HG02759 (cell line): Measurements from ENCODE around the gene MNS1.
"Not testable (repeated sequence)": the region's sequence is repeated elsewhere in the genome, so short reads cannot be mapped to it uniquely, and the experiment has no call there.

Source experiments
- ATAC-seq: cut with Tn5 transposase; IDR thresholded peaks from one replicate; pipeline ENCODE4 v1.9.1; 2021; ENCODE audit warnings: mild to moderate bottlenecking, moderate library complexity; ENCODE audit not compliant: unreplicated experiment

Gene MNS1

GRCh38 chr15:56454836-56455235 lies 10.1 kb downstream of the MNS1 start:
- ATAC-seq, result no peak

- no peak for ATAC-seq
Measured at GRCh38 chr15:56445746-56446145, 19.2 kb downstream of the MNS1 start.

GRCh38 chr15:56442354-56442753 lies 22.6 kb downstream of the MNS1 start:
- no peak for ATAC-seq

- ATAC-seq, result no peak
Measured at GRCh38 chr15:56440214-56440770, 24.6 kb downstream of the MNS1 start.

GRCh38 chr15:56432304-56432703 lies 32.6 kb downstream of the MNS1 start:
- ATAC-seq, result no peak

GRCh38 chr15:56428821-56429458 lies 36.0 kb downstream of the MNS1 start:
- no peak for ATAC-seq

GRCh38 chr15:56425976-56426375 lies 39.0 kb downstream of the MNS1 start:
- ATAC-seq, result no peak

- no peak for ATAC-seq
Measured at GRCh38 chr15:56425276-56425675, 39.7 kb downstream of the MNS1 start.

GRCh38 chr15:56413114-56413733 lies 51.7 kb downstream of the MNS1 start:
- not testable (repeated sequence) for ATAC-seq

GRCh38 chr15:56411122-56411749 lies 53.7 kb downstream of the MNS1 start:
- ATAC-seq, result no peak

GRCh38 chr15:56410721-56411120 lies 54.2 kb downstream of the MNS1 start:
- no peak for ATAC-seq

GRCh38 chr15:56399209-56399608 lies 65.7 kb downstream of the MNS1 start:
- ATAC-seq, result not testable (repeated sequence)

- not testable (repeated sequence) for ATAC-seq
Measured at GRCh38 chr15:56397325-56397724, 67.6 kb downstream of the MNS1 start.

GRCh38 chr15:56394909-56395308 lies 70.0 kb downstream of the MNS1 start:
- no peak for ATAC-seq

GRCh38 chr15:56393277-56393676 lies 71.7 kb downstream of the MNS1 start:
- no peak for ATAC-seq

- ATAC-seq, result no peak
Measured at GRCh38 chr15:56390739-56391267, 74.1 kb downstream of the MNS1 start.

- ATAC-seq, result no peak
Measured at GRCh38 chr15:56385908-56386307, 79.0 kb downstream of the MNS1 start.

- no peak for ATAC-seq
Measured at GRCh38 chr15:56383010-56383409, 81.9 kb downstream of the MNS1 start.
